Transverse colon (tissue), 4 donors: Measurements from ENCODE around the gene CDK11A. TPM values are rescaled to one million over a fixed set of nuclear protein-coding genes. Genes with fewer than 3 reads are reported as not detected.
"Not testable (repeated sequence)": the region's sequence is repeated elsewhere in the genome, so short reads cannot be mapped to it uniquely, and the experiment has no call there.

ENCODE experiments used
- DNase-seq: peaks from one replicate; pipeline ENCODE4 v3.0.0-alpha.2; 2019
- H3K27ac ChIP-seq, 4 donors: fragments of 200-600 bp; sonication (generic); 2 replicates each; pipeline ENCODE4 v1.5.1; 2016 to 2018; ENCODE audit warnings: inconsistent platforms in 4 of 4
- H3K27me3 ChIP-seq: fragments of 200-600 bp; sonication (generic); 2 replicates; pipeline ENCODE4 v1.5.1; 2017; ENCODE audit warnings: inconsistent platforms
- H3K36me3 ChIP-seq, 4 donors: fragments of 200-600 bp; sonication (generic); 2 replicates each; pipeline ENCODE4 v1.5.1; 2017 to 2019; ENCODE audit warnings: inconsistent platforms in 4 of 4
- H3K4me1 ChIP-seq, 4 donors: fragments of 200-600 bp; sonication (generic); 2 replicates each; pipeline ENCODE4 v1.5.1; 2017 to 2020; ENCODE audit warnings: inconsistent platforms in 4 of 4
- H3K4me3 ChIP-seq, 4 donors: fragments of 200-600 bp; sonication (generic); 1 replicate in 1 of 4; 2 replicates in 3 of 4; pipeline versions ENCODE4 v1.5.1 to v1.6.1; 2017 to 2019; ENCODE audit warnings: inconsistent platforms in 4 of 4
- H3K9me3 ChIP-seq, 2 donors: fragments of 200-600 bp; sonication (generic); 2 replicates each; pipeline ENCODE4 v1.5.1; 2017 to 2019; ENCODE audit warnings: inconsistent platforms in 2 of 2
- EP300 ChIP-seq: sonication (generic); formaldehyde crosslinking; IDR thresholded peaks from one replicate; pipeline ENCODE4 v1.6.1; 2017; ENCODE audit warnings: antibody characterized with exemption, low read depth
- POLR2A ChIP-seq: fragments of 450-650 bp; IDR thresholded peaks from one replicate; pipeline ENCODE4 v1.6.1; 2016; ENCODE audit warnings: antibody characterized with exemption, mild to moderate bottlenecking, moderate library complexity
- POLR2AphosphoS5 ChIP-seq, 3 donors: sonication (generic); formaldehyde crosslinking; IDR thresholded peaks; one replicate each; pipeline ENCODE4 v1.6.1; 2016; ENCODE audit warnings: antibody characterized with exemption in 3 of 3
- WGBS, 2 donors: methylation state at CpG; one replicate each; pipeline ENCODE4 v1.1.5; 2018; ENCODE audit warnings: low coverage in 1 of 2; 5-methylcytosine and 5-hydroxymethylcytosine counted together
- in situ Hi-C, 4 donors: fragments of 200-750 bp; cut with MboI; loops; one replicate each; pipeline versions ENCODE4 v1.15.0 to v1.15.1; 2017; ENCODE audit warnings: low sequenced_read_pairs in 3 of 4, low pct_ligation_motif_present in 1 of 4, low pct_unique_long_range_greater_than_20kb in 1 of 4
- intact Hi-C: fragments of 100-400 bp; cut with DNase I; formaldehyde crosslinking; loops from one replicate; pipeline ENCODE4 v1.15.1; 2023; ENCODE audit warnings: low total_unique reads
- total RNA-seq, 4 donors: library from RNA; depleted of rRNA; stranded (reverse); fragments of >200 nt; gene quantifications; one replicate each; pipeline ENCODE4 v1.1.0, GENCODE V29; 2016
- TF ChIP-seq, protein P1 (sequence below), 5 experiments: fragments of 200-600 bp in 3 of 5; fragments of 450-650 bp in 2 of 5; sonication (generic) in 3 of 5; IDR thresholded peaks; 1 replicate in 2 of 5; 2 replicates in 3 of 5; pipeline ENCODE4 v1.5.1; 2016 to 2017; ENCODE audit warnings: antibody characterized with exemption in 5 of 5, inconsistent platforms in 3 of 5, mild to moderate bottlenecking in 2 of 5, moderate library complexity in 1 of 5

Gene CDK11A
- total RNA-seq, 4 donors from 2014 or later: 52.9 to 250 (median 161) TPM

DNA sequence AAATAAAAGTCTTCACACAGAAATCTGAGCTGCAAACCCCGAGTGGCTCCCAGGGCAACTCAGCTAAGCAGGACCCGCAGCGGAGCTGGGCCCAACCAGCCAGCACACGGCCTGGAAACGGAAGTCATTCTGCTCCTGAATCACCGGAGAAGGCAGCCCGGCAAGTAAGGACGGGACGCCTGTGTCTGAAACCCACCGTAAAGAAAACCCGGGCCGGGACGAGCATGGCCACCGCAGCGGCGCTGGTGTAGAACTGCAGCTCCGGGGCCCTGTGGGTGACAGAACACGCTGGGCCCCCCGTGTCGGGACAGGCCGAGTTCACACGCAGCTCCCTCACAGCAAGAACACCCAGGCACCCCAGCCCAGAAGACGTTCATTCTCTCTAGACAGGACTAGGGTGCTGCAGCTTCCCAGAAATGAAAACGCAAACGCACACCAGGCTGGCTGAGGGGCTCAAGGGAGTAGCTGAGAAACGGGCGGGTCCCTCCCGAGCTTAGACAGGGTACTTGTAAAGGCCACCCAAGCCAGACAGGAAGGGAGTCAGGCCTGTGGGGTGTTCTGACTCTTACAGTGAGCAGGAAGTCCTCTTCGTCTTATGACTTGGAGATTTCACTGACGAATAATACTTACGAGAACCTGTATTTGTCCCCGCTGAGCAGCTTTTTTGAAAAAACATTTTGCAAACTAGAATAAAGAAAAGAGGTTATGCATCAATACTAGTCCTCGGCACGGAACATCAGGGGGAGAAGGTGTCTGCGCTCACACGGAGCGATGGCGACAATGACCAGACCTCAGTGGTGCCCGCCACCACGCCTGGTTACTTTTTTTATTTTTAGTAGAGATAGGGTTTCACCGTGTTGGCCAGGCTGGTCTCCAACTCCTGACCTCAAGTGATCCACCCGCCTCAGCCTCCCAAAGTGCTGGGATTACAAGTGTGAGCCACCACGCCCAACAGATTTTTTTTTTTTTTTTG, 54.4 kb downstream of the CDK11A start:
- no peak overlapping the region for H3K4me3 ChIP-seq
- H3K27ac ChIP-seq: no peak overlapping the region
- WGBS, 2 donors: 88 to 93% methylated on average over 14 to 30 of the region's 43 CpGs
- no peaks in the 10 kb centered on the region for H3K9me3 ChIP-seq
- TF ChIP-seq POLR2AphosphoS5 (IDR thresholded peaks at IDR 0.05) (no peak), EP300 (no peak), POLR2A (no peak)
- TF ChIP-seq, protein P1, sequence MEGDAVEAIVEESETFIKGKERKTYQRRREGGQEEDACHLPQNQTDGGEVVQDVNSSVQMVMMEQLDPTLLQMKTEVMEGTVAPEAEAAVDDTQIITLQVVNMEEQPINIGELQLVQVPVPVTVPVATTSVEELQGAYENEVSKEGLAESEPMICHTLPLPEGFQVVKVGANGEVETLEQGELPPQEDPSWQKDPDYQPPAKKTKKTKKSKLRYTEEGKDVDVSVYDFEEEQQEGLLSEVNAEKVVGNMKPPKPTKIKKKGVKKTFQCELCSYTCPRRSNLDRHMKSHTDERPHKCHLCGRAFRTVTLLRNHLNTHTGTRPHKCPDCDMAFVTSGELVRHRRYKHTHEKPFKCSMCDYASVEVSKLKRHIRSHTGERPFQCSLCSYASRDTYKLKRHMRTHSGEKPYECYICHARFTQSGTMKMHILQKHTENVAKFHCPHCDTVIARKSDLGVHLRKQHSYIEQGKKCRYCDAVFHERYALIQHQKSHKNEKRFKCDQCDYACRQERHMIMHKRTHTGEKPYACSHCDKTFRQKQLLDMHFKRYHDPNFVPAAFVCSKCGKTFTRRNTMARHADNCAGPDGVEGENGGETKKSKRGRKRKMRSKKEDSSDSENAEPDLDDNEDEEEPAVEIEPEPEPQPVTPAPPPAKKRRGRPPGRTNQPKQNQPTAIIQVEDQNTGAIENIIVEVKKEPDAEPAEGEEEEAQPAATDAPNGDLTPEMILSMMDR (IDR thresholded peaks at IDR 0.05): no peak
- no peaks in the 10 kb centered on the region for H3K4me1 ChIP-seq
- H3K36me3 ChIP-seq: peaks cover 0 to 40% (median 14%) of the 10 kb centered on the region in 4 donors
- DNase-seq: no peak
- intact Hi-C loops: no loop called here
- in situ Hi-C loops: no loop called here
- no peaks in the 10 kb centered on the region for H3K27me3 ChIP-seq

DNA sequence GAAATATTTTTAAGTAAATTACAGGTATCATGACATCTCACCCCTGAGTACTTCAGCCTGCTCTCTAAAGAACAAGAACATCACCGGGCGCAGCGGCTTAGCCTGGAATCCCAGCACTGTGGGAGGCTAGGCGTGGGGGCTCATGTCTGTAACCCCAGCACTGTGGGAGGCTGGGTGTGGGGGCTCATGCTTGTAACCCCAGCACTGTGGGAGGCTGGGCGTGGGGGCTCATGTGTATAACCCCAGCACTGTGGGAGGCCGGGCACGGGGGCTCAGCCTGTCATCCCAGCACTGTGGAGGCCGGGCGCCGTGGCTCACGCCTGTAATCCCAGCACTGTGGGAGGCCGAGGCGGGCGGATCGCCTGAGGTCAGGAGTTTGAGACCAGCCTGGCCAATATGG, 57.6 kb downstream of the CDK11A start:
- intact Hi-C loops (no loop called here), in situ Hi-C loops (no loop called here)
- Histone ChIP-seq H3K4me1 (peaks cover 0 to 11% (median 6%) of the 10 kb centered on the region in 4 donors), H3K4me3 (no peak overlapping the region), H3K27me3 (no peaks in the 10 kb centered on the region), H3K27ac (no peak overlapping the region), H3K36me3 (peaks cover 0 to 37% (median 14%) of the 10 kb centered on the region in 4 donors), H3K9me3 (no peaks in the 10 kb centered on the region)
- no peak for DNase-seq
- TF ChIP-seq POLR2AphosphoS5 (IDR thresholded peaks at IDR 0.05) (no peak), POLR2A (no peak), EP300 (no peak)
- TF ChIP-seq, protein P1 (IDR thresholded peaks at IDR 0.05): no peak
- 97% methylated on average over 11 of the region's 15 CpGs; no CpG with 5 or more reads in 1 of the 2 donors for WGBS, 2 donors

DNA sequence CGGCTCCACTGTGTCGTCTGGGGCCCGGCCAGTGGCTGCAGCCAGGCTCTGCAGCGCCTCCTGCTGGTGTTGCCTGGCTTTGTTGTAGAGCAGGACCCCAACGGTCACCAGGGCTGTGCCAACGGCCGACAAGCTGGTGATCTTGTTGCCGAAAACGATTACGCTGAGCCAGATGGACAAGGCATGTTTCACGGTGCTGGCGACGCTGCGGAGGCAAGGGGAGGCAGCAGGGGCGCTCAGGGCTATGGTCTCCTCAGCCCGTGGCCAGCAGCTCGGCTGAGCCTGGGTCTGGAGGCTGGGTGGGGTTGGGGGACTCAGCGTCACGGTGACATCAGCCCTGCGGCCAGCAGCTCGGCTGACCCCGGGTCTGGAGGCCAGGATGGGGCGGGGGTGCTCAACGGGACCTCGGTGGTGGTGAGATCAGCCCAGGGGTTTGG, 58.3 kb downstream of the CDK11A start:
- Histone ChIP-seq H3K27me3 (no peaks in the 10 kb centered on the region), H3K9me3 (no peaks in the 10 kb centered on the region), H3K4me1 (peaks cover 0 to 11% (median 6%) of the 10 kb centered on the region in 4 donors), H3K27ac (no peak overlapping the region), H3K4me3 (no peak overlapping the region), H3K36me3 (peaks cover 0 to 34% (median 14%) of the 10 kb centered on the region in 4 donors)
- TF ChIP-seq, protein P1 (IDR thresholded peaks at IDR 0.05): peak; percentile 25 to 47 (median 40)
- TF ChIP-seq POLR2A: no peak
- intact Hi-C loops (no loop called here), in situ Hi-C loops (no loop called here)
- DNase-seq: no peak
- 90% methylated on average over 25 of the region's 25 CpGs; no CpG with 5 or more reads in 1 of the 2 donors for WGBS, 2 donors

DNA sequence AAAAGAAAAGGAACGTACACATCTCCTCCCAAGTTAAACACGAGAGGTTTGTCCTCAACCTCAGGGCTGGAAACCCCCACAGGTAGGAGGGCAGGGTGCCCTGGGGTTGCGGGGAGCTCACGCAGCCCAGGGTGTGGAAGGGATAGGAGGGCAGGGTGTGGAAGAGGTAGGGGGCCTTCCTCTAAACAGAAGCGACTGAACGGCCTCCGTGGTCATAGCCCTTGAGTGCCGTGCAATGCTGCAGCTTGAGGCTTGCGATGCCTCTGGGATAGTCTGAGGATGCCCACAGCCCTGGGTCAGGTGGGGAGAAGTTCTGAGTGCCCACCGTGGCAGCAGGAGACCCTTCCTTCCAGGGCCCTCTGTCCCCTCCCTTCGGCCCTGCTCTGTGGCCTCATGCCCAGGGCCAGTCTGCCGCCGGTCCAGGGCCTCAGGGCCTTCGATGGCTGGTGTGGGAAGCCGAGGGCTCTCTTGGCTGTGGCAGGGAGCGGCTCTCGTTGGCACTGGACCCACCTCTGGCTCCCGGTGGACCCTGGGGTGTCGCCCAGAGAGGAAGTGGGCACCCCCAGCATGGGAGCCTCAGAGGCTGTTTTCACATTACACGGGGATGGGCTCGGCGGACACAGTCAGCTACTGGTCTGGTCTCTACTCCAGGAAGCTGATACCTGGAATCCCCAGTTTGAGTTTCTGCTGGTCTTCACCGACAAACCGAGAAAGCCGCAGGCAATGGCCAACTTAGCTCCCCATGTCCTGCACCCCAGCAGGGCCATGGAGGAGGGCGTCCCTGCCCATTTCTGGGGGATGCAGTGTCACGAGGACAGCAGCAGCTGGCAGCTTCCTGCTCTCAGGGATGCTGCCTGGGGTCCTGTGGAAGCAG, 59.0 kb downstream of the CDK11A start:
- intact Hi-C loops (no loop called here), in situ Hi-C loops (no loop called here)
- H3K36me3 ChIP-seq: peaks cover 0 to 34% (median 14%) of the 10 kb centered on the region in 4 donors
- no peaks in the 10 kb centered on the region for H3K27me3 ChIP-seq
- no peaks in the 10 kb centered on the region for H3K9me3 ChIP-seq
- TF ChIP-seq, protein P1 (IDR thresholded peaks at IDR 0.05): no peak
- TF ChIP-seq EP300: no peak
- TF ChIP-seq POLR2AphosphoS5 (IDR thresholded peaks at IDR 0.05): no peak
- no peak for TF ChIP-seq POLR2A
- 80 to 92% methylated on average over 2 to 21 of the region's 27 CpGs for WGBS, 2 donors
- peaks cover 0 to 11% (median 6%) of the 10 kb centered on the region in 4 donors for H3K4me1 ChIP-seq
- H3K4me3 ChIP-seq: no peak overlapping the region
- no peak overlapping the region for H3K27ac ChIP-seq
- no peak for DNase-seq

DNA sequence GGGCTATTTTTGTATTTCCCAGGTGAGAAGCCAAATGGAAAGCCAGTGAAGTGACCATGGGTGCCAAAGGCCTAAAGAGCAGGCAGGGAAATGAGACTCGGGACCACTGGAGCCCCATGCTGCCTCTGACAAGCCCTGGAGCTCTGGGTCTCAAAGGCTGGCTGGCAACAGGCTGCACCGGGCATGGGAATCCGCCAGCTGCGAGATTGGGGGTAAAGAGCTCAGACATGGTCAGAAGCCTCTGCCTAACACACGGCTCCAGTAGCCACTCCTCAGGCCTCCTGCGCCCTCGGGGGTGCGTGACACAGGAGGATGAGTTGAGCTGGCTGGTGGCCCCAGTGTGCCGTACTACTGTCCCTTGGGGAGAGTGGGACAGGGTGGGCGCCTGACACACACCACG, 59.8 kb downstream of the CDK11A start:
- in situ Hi-C loops, intact Hi-C loops, H3K9me3 ChIP-seq, H3K4me3 ChIP-seq, DNase-seq, H3K27me3 ChIP-seq, H3K27ac ChIP-seq: not testable (repeated sequence)
- Histone ChIP-seq H3K4me1 (peaks cover 3 to 11% (median 6%) of the 10 kb centered on the region in 4 donors), H3K36me3 (peaks cover 0 to 29% (median 11%) of the 10 kb centered on the region in 4 donors)
- 74% methylated on average over 3 of the region's 11 CpGs; no CpG with 5 or more reads in 1 of the 2 donors for WGBS, 2 donors
